EL (cell line): Measurements from ENCODE around the gene UNC5B.
A peak's percentile ranks its signal among the peaks of the same experiment; 100 is the strongest.

ENCODE experiments used
- DNase-seq: peaks from one replicate; pipeline ENCODE4 v3.0.0-alpha.2; 2016

Gene UNC5B

GRCh38 chr10:71255808-71256660 is 43.7 kb downstream of the UNC5B start:
- peak; percentile 81 for DNase-seq

GRCh38 chr10:71256661-71257318 is 44.4 kb downstream of the UNC5B start:
- DNase-seq = no peak

GRCh38 chr10:71257319-71257997 is 45.1 kb downstream of the UNC5B start:
- DNase-seq = no peak

GRCh38 chr10:71258046-71258445 is 45.7 kb downstream of the UNC5B start:
- DNase-seq = no peak

- no peak for DNase-seq
These were observed 46.2 kb downstream of the UNC5B start for GRCh38 chr10:71258446-71259145.

- DNase-seq = no peak
These were observed 46.9 kb downstream of the UNC5B start for GRCh38 chr10:71259282-71259681.

- no peak for DNase-seq
These were observed 47.6 kb downstream of the UNC5B start for GRCh38 chr10:71259815-71260501.

- peak; percentile 84 for DNase-seq
These were observed 48.4 kb downstream of the UNC5B start for GRCh38 chr10:71260622-71261325.

- DNase-seq = no peak
These were observed 49.7 kb downstream of the UNC5B start for GRCh38 chr10:71262027-71262426.

- DNase-seq = no peak
These were observed 50.4 kb downstream of the UNC5B start for GRCh38 chr10:71262817-71263216.

- no peak for DNase-seq
These were observed 51.0 kb downstream of the UNC5B start for GRCh38 chr10:71263376-71263775.

GRCh38 chr10:71264345-71265200 is 52.2 kb downstream of the UNC5B start:
- no peak for DNase-seq

GRCh38 chr10:71265201-71265575 is 52.8 kb downstream of the UNC5B start:
- no peak for DNase-seq

- no peak for DNase-seq
These were observed 53.3 kb downstream of the UNC5B start for GRCh38 chr10:71265618-71266146.

GRCh38 chr10:71266147-71266917 is 54.0 kb downstream of the UNC5B start:
- DNase-seq = peak; percentile 47

GRCh38 chr10:71266918-71267442 is 54.6 kb downstream of the UNC5B start:
- no peak for DNase-seq

- no peak for DNase-seq
These were observed 55.3 kb downstream of the UNC5B start for GRCh38 chr10:71267508-71268240.

GRCh38 chr10:71268247-71268691 is 55.9 kb downstream of the UNC5B start:
- DNase-seq = peak; percentile 25

- no peak for DNase-seq
These were observed 56.4 kb downstream of the UNC5B start for GRCh38 chr10:71268758-71269157.
